ENCODE results near the gene PPP1R26. TPM values are rescaled to one million over a fixed set of nuclear protein-coding genes. Genes with fewer than 3 reads are reported as not detected.

The PPP1R26 gene
- total and polyA plus RNA-seq, 2 of the 13 experiments (the other 11 are each of a cell fraction or from before 2014, with no cell fraction given), result 8.6 to 11.6 TPM

- peak; percentile 39; the same call in 1 of the 2 replicates for TF ChIP-seq ELF1 (CRISPR knock-in tag; IDR thresholded peaks at IDR 0.05)
- TF ChIP-seq CSRNP2 (CRISPR knock-in tag; conservative IDR thresholded peaks at IDR 0.05; ENCODE audit: low read depth), result no peak
- no peak for TF ChIP-seq ZNF432 (CRISPR knock-in tag; IDR thresholded peaks at IDR 0.05; ENCODE audit: borderline replicate concordance)
- no peak for TF ChIP-seq ZNF530 (CRISPR knock-in tag; IDR thresholded peaks at IDR 0.05; ENCODE audit: low read depth)
- TF ChIP-seq ARNT (IDR thresholded peaks at IDR 0.05), result no peak
- TF ChIP-seq ZNF580 (CRISPR knock-in tag; IDR thresholded peaks at IDR 0.05; ENCODE audit: borderline replicate concordance, low read depth), result no peak
- TF ChIP-seq DZIP1 (CRISPR knock-in tag; IDR thresholded peaks at IDR 0.05), result no peak
- TF ChIP-seq CREB1 (IDR thresholded peaks at IDR 0.05), result no peak
- peak; percentile 47; the same call in 1 of the 2 replicates for TF ChIP-seq CREB1 (CRISPR knock-in tag; IDR thresholded peaks at IDR 0.05)
- TF ChIP-seq ZNF773 (CRISPR knock-in tag; IDR thresholded peaks at IDR 0.05; ENCODE audit: borderline replicate concordance), result no peak
- TF ChIP-seq ZNF503 (CRISPR knock-in tag; IDR thresholded peaks at IDR 0.05), result no peak
- TF ChIP-seq TEF (CRISPR knock-in tag; IDR thresholded peaks at IDR 0.05), result no peak
- no peak for TF ChIP-seq ZBTB2 (CRISPR knock-in tag; IDR thresholded peaks at IDR 0.05; ENCODE audit: low read depth)
- no peak for TF ChIP-seq TP53 (CRISPR knock-in tag; conservative IDR thresholded peaks at IDR 0.05)
- no peak for TF ChIP-seq ZNF775 (CRISPR knock-in tag; IDR thresholded peaks at IDR 0.05; ENCODE audit: borderline replicate concordance)
- peak; percentile 13; the same call in 1 of the 2 replicates for TF ChIP-seq FOSL2 (CRISPR knock-in tag; IDR thresholded peaks at IDR 0.05)
- peak; percentile 52; the same call in 1 of the 2 replicates for TF ChIP-seq ZNF263 (CRISPR knock-in tag; IDR thresholded peaks at IDR 0.05)
- TF ChIP-seq IRX3 (CRISPR knock-in tag; IDR thresholded peaks at IDR 0.05; ENCODE audit: borderline replicate concordance, low read depth), result no peak
- no peak for TF ChIP-seq MNT (IDR thresholded peaks at IDR 0.05)
- 0 out of 2 replicates have a peak, but pooled peaks have one; percentile 33 for TF ChIP-seq ZNF354B (CRISPR knock-in tag; IDR thresholded peaks at IDR 0.05)
Observed at GRCh38 chr9:135490980-135491464, 11.4 kb downstream of the PPP1R26 start (continued).

Measured in HepG2 (cell line).